Pericardium fibroblast (primary cell): Measurements from ENCODE around the gene TAP2. TPM values are rescaled to one million over a fixed set of nuclear protein-coding genes. Genes with fewer than 3 reads are reported as not detected.

Experiments used
- total RNA-seq: library from RNA; depleted of rRNA; stranded (reverse); fragments of >200 nt; gene quantifications from 2 replicates; pipeline ENCODE4 v1.2.3, GENCODE V29; 2015

Gene TAP2
- 6.3 and 6.6 TPM in 2 replicates for total RNA-seq

DNA sequence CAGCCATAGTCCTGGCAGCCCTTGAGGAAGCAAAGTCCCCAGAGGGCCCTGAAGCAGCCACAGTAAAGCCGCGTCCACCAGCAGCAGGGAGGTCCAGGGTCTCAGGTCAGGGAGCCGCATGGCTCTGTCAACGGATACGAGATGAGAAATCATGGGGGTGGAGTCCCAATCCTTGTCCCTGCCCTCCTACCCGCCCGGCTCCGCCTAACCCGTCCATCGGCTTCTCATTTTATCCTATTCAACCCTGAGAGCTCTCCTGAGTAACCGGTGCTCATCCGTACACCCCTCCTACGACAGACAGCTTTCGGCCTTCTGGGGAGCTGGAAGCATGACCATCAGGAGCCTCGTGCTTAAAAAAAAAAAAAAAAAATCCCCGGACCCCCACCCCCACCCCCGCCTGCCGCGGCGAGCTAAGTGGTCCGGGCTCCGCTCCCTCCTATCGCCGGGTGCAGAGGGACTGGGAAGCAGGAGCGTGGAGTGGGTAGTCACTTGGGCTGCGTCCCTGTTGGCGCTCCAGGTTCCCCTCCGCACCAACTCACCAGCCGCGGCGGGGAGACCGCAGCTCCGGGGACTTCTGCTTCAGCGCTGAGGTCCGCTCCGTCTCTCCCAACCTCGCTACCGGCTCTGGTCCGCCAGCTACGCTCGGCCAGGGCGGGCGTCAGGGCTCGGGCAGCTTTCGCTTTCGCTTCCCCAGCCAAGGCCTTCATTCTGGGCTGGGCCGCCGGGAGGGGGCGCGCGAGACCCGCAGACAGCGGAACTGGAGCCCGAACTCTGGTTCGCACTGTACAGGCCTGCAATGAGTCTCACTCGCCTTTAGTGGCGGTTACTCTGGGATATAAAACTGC lies at the start of gene TAP2:
Gene TAP2, minus strand, starts transcription at position 626 of the 845 bp plus-strand sequence. Its CDS starts 506 bp downstream, at position 120.

DNA sequence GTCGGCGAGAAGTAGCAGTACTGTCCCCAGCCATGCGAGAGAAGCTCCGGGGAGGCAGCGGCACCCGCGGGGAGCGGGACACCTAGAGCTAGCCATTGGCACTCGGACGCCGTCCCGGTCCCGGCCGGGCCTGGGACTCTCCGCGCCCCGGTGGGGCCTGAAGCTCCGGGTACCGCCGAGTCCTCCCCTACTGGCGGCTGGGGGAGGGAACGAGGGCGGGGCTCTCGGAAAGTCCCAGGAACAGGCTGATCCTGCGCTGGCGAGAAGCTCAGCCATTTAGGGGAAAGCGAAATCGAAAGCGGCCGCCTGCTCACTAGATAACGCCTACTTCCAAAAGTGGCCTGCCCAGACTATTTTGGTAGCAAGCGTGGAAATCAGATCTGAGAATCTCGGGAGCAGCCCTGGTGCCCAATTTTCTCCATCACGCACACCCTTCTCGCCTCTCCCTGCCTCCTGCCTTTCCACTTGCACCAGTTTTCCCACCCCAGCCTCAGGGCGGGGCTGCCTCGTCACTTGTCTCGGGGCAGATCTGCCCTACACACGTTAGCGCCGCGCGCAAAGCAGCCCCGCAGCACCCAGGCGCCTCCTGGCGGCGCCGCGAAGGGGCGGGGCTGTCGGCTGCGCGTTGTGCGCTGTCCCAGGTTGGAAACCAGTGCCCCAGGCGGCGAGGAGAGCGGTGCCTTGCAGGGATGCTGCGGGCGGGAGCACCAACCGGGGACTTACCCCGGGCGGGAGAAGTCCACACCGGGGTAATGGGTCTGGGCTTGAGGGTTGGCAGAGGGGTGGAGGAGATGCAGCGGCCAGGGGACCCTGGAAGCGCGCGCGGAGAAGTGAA lies 15.2 kb upstream of the TAP2 start, which contains the start of the genes PSMB9 and TAP1:
Gene PSMB9, plus strand, starts transcription at position 652 of the 835 bp plus-strand sequence. Its CDS starts 38 bp downstream, at position 690.
Gene TAP1, minus strand, starts transcription at position 164 of the 835 bp plus-strand sequence. Its CDS starts 68 bp downstream, at position 96.

DNA sequence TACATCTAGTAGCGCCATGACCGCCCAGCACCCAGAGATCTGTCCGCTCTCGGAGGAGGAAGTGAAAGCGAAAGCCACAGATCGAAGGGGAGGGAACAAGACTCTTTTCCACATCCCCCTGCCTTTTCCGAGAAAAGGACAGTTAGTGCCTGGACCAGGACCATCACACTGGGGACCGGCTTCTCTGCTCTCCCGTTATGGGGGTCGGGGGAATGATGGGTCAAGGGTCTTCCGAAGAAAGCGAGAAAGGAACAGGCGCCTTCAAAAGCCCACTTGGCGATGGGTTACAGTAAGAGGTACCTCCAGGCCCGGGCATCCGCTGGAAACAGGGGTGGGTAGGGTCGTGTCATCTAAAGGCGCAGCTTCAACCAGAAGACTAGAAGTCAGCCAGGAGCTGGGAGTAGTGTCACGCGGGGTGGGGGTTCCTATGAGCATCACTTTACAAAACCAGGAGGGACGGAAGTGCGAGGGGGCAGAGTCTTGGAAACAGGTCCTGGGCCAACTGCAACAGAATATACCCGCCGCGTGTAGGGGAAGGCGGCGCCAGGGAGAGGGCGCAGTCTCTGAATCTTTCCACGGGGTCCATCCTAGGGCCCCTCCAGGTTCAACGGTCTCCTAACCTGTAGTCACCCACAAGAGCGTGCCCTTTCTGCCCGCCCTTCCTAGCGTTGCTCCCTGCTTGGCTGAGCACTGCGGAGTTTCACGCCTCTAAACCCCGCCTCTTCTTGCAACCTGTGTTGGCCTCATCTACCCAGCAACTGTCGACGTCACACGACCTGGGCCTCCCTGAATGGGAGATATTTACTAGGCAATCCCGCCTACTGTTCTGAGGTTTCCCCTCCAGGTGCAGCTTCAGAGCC lies 5.7 kb upstream of the TAP2 start, which contains the start of gene PSMB8:
Gene PSMB8, minus strand, starts transcription at position 69 of the 860 bp plus-strand sequence. Its CDS starts 51 bp downstream, at position 18.

DNA sequence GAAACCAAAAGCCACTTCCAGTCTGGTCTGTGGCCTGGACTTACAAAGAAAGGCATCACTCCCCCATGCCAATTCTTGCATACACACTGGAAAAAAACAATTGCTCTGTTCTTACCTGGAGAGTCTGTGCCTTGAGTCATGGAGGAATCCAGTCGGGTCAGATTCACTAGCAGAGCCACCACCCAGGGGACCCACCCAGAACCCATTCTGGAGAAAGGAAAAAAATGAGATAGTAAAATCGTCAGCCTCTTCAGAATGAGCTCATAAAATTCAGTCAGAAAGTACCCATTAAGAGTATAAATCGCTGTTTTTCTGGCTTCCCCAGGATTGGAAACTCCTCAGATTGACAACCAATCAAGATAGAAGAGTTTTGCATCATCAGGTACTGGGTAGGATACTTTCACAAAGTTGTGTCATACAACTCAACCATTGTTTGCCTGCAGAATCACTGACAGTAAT lies 21.8 kb downstream of the TAP2 start, which contains the start of gene HLA-DOB:
Gene HLA-DOB, minus strand, starts transcription at position 257 of the 459 bp plus-strand sequence. Its CDS starts 51 bp downstream, at position 206.

Other genes starting within 250 kb of the TAP2 start
- not detected in 2 replicates for gene HLA-DRB1, start 248.9 kb downstream of the TAP2 start, total RNA-seq
- not detected in 2 replicates for gene HLA-DQA1, start 201.3 kb downstream of the TAP2 start, total RNA-seq
- gene HLA-DQB1, start 172.1 kb downstream of the TAP2 start, total RNA-seq = not detected in 2 replicates
- gene HLA-DQA2, start 97.3 kb downstream of the TAP2 start, total RNA-seq = not detected in 2 replicates
- gene HLA-DQB2, start 75.2 kb downstream of the TAP2 start, total RNA-seq = not detected in 2 replicates
- 2.2 TPM in 1 of 2 replicates, not detected in the other for gene HLA-DOB, start 21.7 kb downstream of the TAP2 start, total RNA-seq
- 32.7 and 68.0 TPM in 2 replicates for gene PSMB8, start 5.3 kb upstream of the TAP2 start, total RNA-seq
- gene TAP1, start 15.0 kb upstream of the TAP2 start, total RNA-seq = 15.9 and 19.5 TPM in 2 replicates
- gene PSMB9, start 15.5 kb upstream of the TAP2 start, total RNA-seq = 11.1 and 18.1 TPM in 2 replicates
- 0.23 TPM in 1 of 2 replicates, not detected in the other for gene HLA-DMB, start 102.3 kb upstream of the TAP2 start, total RNA-seq
- 4.3 and 7.8 TPM in 2 replicates for gene HLA-DMA, start 114.4 kb upstream of the TAP2 start, total RNA-seq
- 83.6 and 109 TPM in 2 replicates for gene BRD2, start 129.9 kb upstream of the TAP2 start, total RNA-seq
- not detected in 2 replicates for gene HLA-DOA, start 170.9 kb upstream of the TAP2 start, total RNA-seq
- 1.6 and 5.1 TPM in 2 replicates for gene HLA-DPA1, start 234.9 kb upstream of the TAP2 start, total RNA-seq
- 7.7 and 7.8 TPM in 2 replicates for gene HLA-DPB1, start 237.3 kb upstream of the TAP2 start, total RNA-seq